Astrocyte (in vitro differentiated cells and primary cell): ENCODE data around the gene GTF2IRD1.

ENCODE experiments used
- CTCF ChIP-seq: IDR thresholded peaks from 2 replicates; pipeline ENCODE4 v1.5.1; 2011; ENCODE audit warnings: low read depth, mild to moderate bottlenecking, inconsistent platforms, low read length, moderate library complexity; ENCODE audit not compliant: insufficient read depth
- EZH2 ChIP-seq: IDR thresholded peaks from 2 replicates; pipeline ENCODE4 v1.6.1; 2012; ENCODE audit warnings: mild to moderate bottlenecking, low read length, inconsistent platforms; ENCODE audit not compliant: insufficient read depth

- TF ChIP-seq CTCF: no peak
- TF ChIP-seq EZH2: no peak
Observed at GRCh38 chr7:74496272-74496671, 42.6 kb downstream of the GTF2IRD1 start.
